Motor neuron (in vitro differentiated cells): ENCODE results near the gene MICAL3. TPM values are rescaled to one million over a fixed set of nuclear protein-coding genes. Genes with fewer than 3 reads are reported as not detected.

Experiments
- ATAC-seq, 8 experiments: fragments of 200-7000 bp; cut with Tn5 transposase; replicated peaks in 6 of 8; 2 replicates each; pipeline ENCODE4 v1.8.0; 2021; ENCODE audit warnings: mild to moderate bottlenecking in 8 of 8, moderate library complexity in 8 of 8
- H3K27ac ChIP-seq, 2 donors: fragments of 250-450 bp; sonication (Bioruptor Pico); 2 replicates each; pipeline ENCODE4 v1.9.0; 2021; ENCODE audit warnings: antibody characterized with exemption in 2 of 2, mild to moderate bottlenecking in 2 of 2, moderate library complexity in 1 of 2
- H3K4me1 ChIP-seq, 2 donors: fragments of 250-450 bp; sonication (Bioruptor Pico); replicated peaks in 1 of 2; 2 replicates each; pipeline ENCODE4 v1.6.1; 2021; ENCODE audit warnings: antibody characterized with exemption in 2 of 2, mild to moderate bottlenecking in 2 of 2, moderate library complexity in 1 of 2
- H3K4me3 ChIP-seq, 5 donors: fragments of 250-450 bp; sonication (Bioruptor Pico); 2 replicates each; pipeline ENCODE4 v1.9.0; 2021; ENCODE audit warnings: antibody characterized with exemption in 5 of 5, mild to moderate bottlenecking in 5 of 5, moderate library complexity in 4 of 5
- WGBS, 10 experiments: fragments of 450-650 bp; shearing (Covaris generic); methylation state at CpG; one replicate each; pipeline ENCODE4 v1.0.0; 2022; 5-methylcytosine and 5-hydroxymethylcytosine counted together
- in situ Hi-C, 9 experiments: fragments of 400-800 bp; cut with MboI; loops; one replicate each; pipeline ENCODE4 v1.15.0; 2021; ENCODE audit warnings: low sequenced_read_pairs in 9 of 9, low pct_unique_long_range_greater_than_20kb in 2 of 9; ENCODE audit not compliant: unreplicated experiment in 9 of 9
- total RNA-seq, 8 experiments: library from RNA; unstranded; fragments of 300-600 nt; gene quantifications; 2 replicates each; pipeline versions ENCODE4 v1.2.3 to v1.2.4, GENCODE V29; 2022

MICAL3 gene
- total RNA-seq, 8 experiments from 2014 or later: 15.2 to 46.0 (median 20.4) TPM

DNA sequence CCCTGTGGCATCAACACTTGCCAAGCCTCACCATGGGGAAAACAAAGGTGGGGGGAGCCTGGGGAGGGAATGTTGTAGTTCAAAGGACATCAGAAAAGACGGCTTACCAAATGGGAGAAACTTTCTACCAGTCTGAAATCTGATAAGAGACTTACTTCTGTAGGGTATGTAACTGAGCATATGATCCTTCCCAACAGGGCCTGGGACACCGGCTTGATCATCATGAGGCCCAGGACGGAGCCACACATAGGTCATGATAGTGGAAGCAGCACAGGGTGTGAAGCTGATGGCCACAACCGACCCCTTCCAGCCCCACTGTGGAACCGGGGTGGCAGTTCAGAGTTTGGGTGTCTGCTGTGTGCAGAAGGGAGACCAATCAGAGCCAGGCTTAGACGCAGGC, 51.1 kb downstream of the MICAL3 start:
- in situ Hi-C loops: no loop called here
- Histone ChIP-seq H3K4me3 (no peak overlapping the region), H3K27ac (no peak overlapping the region), H3K4me1 (no peaks in the 10 kb centered on the region)
- no peak for ATAC-seq
- 78 to 100% (median 95%) methylated on average over 1 to 4 of the region's 6 CpGs; no CpG with 5 or more reads in 5 of the 10 experiments for WGBS, 10 experiments

DNA sequence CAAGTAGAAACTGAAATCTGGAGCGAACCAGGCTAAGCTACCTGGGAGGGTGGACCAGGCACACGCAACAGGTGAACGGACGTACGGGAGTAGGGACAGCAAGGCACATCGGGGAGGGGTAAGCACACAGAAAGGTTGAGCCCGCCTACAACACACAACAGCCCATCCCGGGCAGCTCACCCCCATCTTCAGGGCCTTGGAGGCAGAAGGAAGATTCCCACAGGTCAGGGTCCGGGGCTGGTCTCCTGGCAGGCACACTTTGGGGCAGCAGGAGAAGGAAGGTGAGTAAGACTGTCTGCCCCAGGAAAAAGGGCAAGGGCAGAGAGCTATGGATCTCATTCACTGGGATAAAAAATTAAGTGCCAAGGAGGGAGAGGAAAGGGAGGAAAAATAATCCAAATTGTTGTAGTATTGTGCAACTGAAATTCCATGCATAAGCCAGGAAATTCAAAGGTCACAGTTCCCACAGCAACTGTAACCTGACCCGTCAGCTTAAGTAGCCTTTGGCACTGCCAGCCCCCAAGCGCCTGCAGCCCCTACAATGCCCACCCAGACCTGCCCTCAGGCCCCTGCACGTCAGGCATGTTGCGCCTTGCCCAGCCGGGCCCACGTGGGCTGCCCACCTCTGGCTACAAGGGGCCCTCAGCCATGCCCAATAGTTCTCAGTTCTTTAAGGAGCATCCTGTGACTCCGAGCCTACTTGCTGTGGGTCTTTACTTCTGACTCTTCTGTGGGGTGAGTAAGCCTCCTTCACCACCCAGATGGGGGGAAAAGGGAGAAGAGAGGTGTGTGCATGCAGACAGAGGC, 51.8 kb downstream of the MICAL3 start:
- ATAC-seq: peak in 3 of 8 experiments; percentile 80 to 89 (median 89)
- Histone ChIP-seq H3K27ac (no peak overlapping the region), H3K4me1 (no peaks in the 10 kb centered on the region), H3K4me3 (no peak overlapping the region)
- WGBS, 10 experiments: 60 to 100% (median 87%) methylated on average over 2 to 10 of the region's 16 CpGs; no CpG with 5 or more reads in 3 of the 10 experiments
- in situ Hi-C loops: no loop called here

DNA sequence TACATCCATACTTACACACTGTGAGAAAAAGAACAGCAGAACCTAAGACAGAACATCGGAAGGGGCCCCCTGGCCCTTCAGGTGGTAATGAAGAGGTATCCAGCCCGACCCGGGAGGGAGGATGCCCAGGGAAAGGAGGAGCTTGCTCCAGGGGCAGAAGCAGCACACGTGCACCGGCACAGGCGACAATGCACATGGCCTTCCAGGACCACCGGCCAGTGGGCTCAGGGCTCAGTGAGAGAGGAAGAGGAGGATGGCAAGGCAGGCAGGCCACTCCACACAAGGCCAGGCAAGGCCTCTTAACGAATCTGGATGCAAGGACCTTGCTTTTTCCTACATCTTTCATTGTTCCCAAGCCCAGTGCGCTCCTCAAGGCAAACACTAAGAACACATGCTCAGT, 52.6 kb downstream of the MICAL3 start:
- 38 to 100% (median 92%) methylated on average over 1 to 5 of the region's 9 CpGs; no CpG with 5 or more reads in 2 of the 10 experiments for WGBS, 10 experiments
- ATAC-seq: no peak
- no peaks in the 10 kb centered on the region for H3K4me1 ChIP-seq
- in situ Hi-C loops: no loop called here
- no peak overlapping the region for H3K4me3 ChIP-seq
- H3K27ac ChIP-seq: no peak overlapping the region

DNA sequence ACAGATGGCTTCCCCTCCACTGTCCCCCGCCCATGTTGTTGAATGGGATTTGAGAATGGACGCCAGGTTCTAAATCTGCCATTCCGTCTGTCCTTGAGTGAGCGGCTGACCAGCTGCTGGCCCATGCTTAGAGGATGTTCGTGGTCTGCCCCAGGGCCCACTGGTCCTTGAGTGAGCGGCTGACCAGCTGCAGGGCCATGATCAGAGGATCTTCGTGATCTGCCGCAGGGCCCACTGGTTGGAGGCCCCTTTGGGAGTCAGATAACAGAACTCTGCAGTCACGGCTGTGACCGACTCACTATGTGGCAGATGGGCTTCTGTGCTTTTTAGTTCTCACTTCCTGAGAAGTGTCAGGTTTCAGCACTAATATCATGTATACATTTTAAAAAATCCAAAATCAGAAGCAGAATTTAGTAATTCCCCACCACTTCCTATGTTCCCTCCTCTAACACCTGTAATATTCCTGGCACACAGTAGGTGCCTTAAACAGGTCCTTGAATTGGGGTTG, 54.1 kb downstream of the MICAL3 start:
- no peak for ATAC-seq
- Histone ChIP-seq H3K4me3 (no peak overlapping the region), H3K4me1 (no peaks in the 10 kb centered on the region), H3K27ac (no peak overlapping the region)
- 93 to 100% (median 100%) methylated on average over 1 to 10 of the region's 10 CpGs; no CpG with 5 or more reads in 5 of the 10 experiments for WGBS, 10 experiments
- in situ Hi-C loops: no loop called here

DNA sequence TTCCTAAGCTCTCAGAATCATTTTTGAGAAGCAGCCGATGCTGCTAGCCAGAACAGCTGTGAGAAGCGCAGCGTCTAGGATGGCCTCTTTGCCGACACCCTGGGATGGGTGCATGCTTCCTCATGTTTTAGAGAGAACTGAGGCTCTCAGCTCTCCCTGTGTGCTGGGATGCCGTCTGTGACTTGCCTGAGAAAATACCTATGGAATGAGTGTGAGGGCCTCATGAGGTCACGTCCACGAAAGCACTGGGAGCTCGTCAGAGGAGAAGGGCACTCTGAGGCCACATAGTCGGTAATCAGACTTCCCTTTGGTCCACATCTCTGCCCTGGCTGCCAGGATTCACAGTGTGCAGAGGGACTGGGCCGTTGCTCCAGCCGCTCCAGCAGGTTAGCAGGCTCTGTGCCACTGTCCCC, 54.7 kb downstream of the MICAL3 start:
- H3K4me1 ChIP-seq: peaks cover 0 to 2% of the 10 kb centered on the region in 2 donors
- 20 to 100% (median 86%) methylated on average over 1 to 9 of the region's 11 CpGs; no CpG with 5 or more reads in 4 of the 10 experiments for WGBS, 10 experiments
- in situ Hi-C loops: no loop called here
- ATAC-seq: no peak
- no peak overlapping the region for H3K4me3 ChIP-seq
- no peak overlapping the region for H3K27ac ChIP-seq

DNA sequence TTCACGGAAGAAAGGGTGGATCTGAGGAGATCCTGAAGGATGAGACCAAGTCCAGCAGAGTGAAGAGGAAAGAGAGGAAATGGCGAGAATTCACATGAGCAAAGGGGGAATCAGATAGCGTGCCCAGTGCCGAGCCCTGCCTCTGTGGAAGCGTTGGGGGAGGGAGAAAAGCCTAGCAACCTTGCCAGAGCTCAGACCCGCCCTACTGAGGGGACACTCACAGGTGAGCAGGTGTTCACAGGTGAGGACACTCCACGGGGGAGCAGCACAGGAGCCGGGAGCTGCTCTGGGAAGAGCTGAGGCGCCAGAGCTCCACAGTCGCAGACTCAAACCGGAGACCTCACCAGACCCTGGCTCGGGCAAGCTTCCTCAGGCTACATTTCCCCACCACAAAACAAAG, 56.2 kb downstream of the MICAL3 start:
- H3K4me3 ChIP-seq: no peak overlapping the region
- H3K27ac ChIP-seq: no peak overlapping the region
- peaks cover 0 to 5% of the 10 kb centered on the region in 2 donors for H3K4me1 ChIP-seq
- 60 to 100% (median 94%) methylated on average over 1 to 9 of the region's 12 CpGs for WGBS, 10 experiments
- in situ Hi-C loops: no loop called here
- no peak for ATAC-seq

DNA sequence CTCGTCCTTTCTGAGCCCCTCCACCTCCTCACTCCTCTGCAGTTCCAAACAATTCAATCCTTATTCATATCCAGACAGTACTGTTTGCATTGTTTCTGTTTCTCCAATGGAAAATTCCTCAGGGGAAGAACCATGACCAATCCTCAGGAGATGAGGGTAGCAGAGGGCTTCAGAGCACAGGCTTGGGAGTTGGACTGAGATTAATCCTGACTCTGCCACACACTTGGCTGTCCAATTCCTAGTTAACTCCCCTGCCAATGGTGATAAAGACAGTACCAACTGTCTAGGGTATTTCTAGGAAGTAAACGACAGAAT, 58.0 kb downstream of the MICAL3 start:
- 67 to 100% (median 88%) methylated on average over 1 to 2 of the region's 2 CpGs; no CpG with 5 or more reads in 3 of the 10 experiments for WGBS, 10 experiments
- in situ Hi-C loops: no loop called here
- Histone ChIP-seq H3K4me1 (peaks cover 0 to 8% of the 10 kb centered on the region in 2 donors), H3K27ac (no peak overlapping the region), H3K4me3 (no peak overlapping the region)
- ATAC-seq: no peak

DNA sequence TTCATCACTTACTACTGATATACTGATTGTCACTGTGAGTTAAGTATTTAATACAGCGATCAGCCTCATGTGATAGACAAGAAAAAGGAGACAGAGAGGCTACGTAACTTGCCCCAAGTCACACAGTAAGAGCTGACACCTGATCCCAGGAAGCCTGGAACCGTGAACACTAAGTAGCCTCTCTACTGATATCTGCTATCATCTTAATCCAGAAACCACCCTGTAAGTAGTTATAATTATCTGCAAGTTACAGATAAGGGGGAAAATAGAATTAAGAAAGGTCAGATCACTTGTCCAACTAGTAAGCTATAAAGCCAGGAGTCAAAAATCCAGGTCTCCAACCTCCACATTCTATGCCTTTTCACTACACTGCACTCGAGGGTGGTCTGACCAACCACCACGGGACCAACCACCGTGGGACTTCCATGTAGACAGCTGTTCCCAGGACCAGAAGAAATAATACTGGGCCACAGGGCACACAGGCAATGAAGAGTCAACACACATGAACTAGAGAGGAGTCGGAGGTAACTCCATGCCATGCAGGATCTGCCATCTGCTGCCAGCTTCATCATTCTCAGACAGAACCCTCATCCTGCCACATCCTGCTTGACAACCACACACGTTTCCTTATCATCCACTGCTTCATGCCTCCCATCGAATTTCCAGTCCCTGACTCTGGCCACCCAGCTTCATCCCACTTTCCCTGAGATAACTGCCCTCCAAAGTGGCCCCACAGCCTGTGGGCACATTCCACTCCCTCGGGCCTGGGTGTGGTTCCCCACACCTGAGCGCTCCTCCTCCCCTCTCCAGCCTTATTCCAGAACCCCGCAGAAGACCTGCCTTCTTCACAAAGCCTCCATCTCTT, 58.6 kb downstream of the MICAL3 start:
- H3K27ac ChIP-seq: no peak overlapping the region

DNA sequence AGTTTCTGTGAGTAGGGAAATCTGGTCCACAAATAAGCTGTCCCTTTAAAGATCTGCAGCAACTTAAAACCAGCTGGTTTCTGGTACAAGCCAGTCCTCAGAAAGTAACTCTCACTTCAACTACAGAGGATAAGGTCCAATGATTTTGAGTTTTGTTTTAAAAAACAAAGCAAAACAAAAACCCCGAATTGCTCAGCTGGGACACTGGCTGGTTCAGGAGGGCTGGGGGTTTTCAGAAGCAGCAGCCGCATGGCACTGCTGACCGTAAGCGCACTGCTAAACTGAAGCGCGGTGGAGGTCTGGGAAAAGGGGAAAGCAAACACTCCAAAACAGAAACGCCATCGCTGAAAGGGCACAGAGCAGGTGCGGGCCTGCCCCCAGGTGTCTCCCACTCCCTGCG, 59.7 kb downstream of the MICAL3 start:
- Histone ChIP-seq H3K4me3 (no peak overlapping the region), H3K27ac (no peak overlapping the region), H3K4me1 (peaks cover 6 to 19% of the 10 kb centered on the region in 2 donors)
- in situ Hi-C loops: no loop called here
- 70 to 100% (median 86%) methylated on average over 1 to 9 of the region's 10 CpGs; no CpG with 5 or more reads in 5 of the 10 experiments for WGBS, 10 experiments
- peak in 4 of 8 experiments; percentile 5 to 39 (median 35) for ATAC-seq

More for the DNA sequence above, 58.6 kb downstream of the MICAL3 start:
- no peak for ATAC-seq
- peaks cover 2 to 14% of the 10 kb centered on the region in 2 donors for H3K4me1 ChIP-seq
- H3K4me3 ChIP-seq: no peak overlapping the region
- in situ Hi-C loops: no loop called here
- WGBS, 10 experiments: 70 to 100% (median 90%) methylated on average over 1 to 9 of the region's 12 CpGs; no CpG with 5 or more reads in 1 of the 10 experiments

DNA sequence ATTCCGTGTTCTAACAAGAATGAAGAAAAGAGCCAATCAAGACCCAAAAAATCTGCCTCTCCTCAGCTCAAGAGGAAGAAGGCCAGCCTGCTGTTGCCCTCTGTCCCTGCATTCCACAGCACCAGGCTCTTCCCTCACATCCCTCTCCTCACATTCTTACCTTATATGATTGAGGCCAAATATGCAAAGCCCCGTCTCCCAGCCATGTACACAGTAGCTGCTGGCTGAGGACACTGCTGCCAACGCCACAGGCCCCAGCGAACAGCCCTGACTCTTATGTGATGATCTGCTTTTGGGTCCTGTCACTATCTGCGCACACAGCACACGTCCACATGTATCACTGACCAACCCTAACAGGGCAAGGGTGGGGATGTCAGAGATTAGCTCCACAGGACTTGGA, 60.2 kb downstream of the MICAL3 start:
- in situ Hi-C loops: no loop called here
- no peak overlapping the region for H3K27ac ChIP-seq
- peak in 3 of 8 experiments; percentile 9 to 25 (median 22) for ATAC-seq
- WGBS, 10 experiments: 79 to 93% (median 90%) methylated on average over 2 to 4 of the region's 6 CpGs; no CpG with 5 or more reads in 5 of the 10 experiments
- H3K4me3 ChIP-seq: no peak overlapping the region
- peaks cover 6 to 19% of the 10 kb centered on the region in 2 donors for H3K4me1 ChIP-seq

DNA sequence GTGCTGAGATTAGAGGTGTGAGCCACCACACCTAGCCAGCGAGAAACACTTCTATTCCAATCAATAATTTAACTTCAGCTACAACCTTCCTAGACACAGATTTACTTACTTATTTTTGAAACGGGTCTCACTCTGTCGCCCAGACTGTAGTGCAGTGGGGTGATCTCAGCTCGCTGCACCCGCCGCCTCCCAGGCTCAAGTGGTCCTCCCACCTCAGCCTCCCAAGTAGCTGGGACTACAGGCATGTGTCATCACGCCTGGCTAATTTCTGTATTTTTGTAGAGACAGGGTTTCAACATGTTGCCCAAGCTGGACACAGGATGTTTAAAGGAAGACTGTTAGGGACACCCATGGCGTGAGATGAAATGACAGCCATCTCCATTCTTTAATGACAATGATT, 61.3 kb downstream of the MICAL3 start:
- in situ Hi-C loops: no loop called here
- ATAC-seq: no peak
- peaks cover 6 to 19% of the 10 kb centered on the region in 2 donors for H3K4me1 ChIP-seq
- no peak overlapping the region for H3K27ac ChIP-seq
- 86 to 100% (median 100%) methylated on average over 1 to 3 of the region's 8 CpGs; no CpG with 5 or more reads in 3 of the 10 experiments for WGBS, 10 experiments
- no peak overlapping the region for H3K4me3 ChIP-seq

DNA sequence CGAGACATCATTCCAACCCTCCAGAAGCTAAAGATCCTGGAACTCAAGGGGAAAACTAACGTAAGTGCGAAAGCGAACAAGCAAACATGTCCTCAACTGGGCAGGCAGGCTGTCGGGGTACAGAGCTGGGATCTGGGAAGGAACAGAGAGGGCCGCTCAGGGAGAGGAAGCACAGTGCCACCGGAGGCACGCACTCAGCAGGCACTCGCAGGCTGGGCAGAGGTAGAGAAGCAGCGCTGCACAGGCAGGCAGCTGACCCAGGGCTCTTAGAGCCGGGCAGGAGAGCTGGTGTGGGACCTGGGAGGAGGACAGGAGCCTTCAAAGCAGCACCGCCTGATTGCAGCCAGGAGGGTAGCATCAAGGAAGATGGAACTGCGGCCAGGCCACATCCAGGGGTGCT, 62.2 kb downstream of the MICAL3 start:
- Histone ChIP-seq H3K27ac (no peak overlapping the region), H3K4me1 (peaks cover 6 to 19% of the 10 kb centered on the region in 2 donors), H3K4me3 (no peak overlapping the region)
- in situ Hi-C loops: no loop called here
- no peak for ATAC-seq
- WGBS, 10 experiments: 67 to 100% (median 88%) methylated on average over 1 to 11 of the region's 13 CpGs; no CpG with 5 or more reads in 1 of the 10 experiments

DNA sequence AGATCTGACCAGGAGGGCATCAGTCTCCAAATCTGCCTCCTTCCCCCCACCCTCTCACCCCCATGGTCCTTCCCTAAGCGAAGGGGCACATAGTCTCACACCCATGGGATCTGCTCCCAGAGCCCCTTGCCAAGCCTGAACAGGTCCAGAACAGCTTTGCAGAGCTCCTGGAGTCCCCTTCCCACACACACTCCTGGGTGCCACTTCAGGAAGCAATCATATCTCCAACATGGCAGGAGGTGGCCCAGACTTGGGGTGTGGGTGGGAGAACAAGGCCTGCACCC, 63.0 kb downstream of the MICAL3 start:
- no CpG with 5 or more reads among the region's 1 CpG for WGBS, 10 experiments
- in situ Hi-C loops: no loop called here
- H3K4me1 ChIP-seq: peaks cover 6 to 19% of the 10 kb centered on the region in 2 donors
- no peak for ATAC-seq
- no peak overlapping the region for H3K4me3 ChIP-seq
- no peak overlapping the region for H3K27ac ChIP-seq
